HG03025 (cell line): ENCODE measurements around the gene NUDT3.
"Not testable (repeated sequence)": the region's sequence is repeated elsewhere in the genome, so short reads cannot be mapped to it uniquely, and the experiment has no call there.

Experiments used
- ATAC-seq: cut with Tn5 transposase; IDR thresholded peaks from one replicate; pipeline ENCODE4 v1.9.1; 2021; ENCODE audit warnings: mild to moderate bottlenecking, moderate library complexity; ENCODE audit not compliant: unreplicated experiment, low FRiP score

NUDT3 gene

DNA sequence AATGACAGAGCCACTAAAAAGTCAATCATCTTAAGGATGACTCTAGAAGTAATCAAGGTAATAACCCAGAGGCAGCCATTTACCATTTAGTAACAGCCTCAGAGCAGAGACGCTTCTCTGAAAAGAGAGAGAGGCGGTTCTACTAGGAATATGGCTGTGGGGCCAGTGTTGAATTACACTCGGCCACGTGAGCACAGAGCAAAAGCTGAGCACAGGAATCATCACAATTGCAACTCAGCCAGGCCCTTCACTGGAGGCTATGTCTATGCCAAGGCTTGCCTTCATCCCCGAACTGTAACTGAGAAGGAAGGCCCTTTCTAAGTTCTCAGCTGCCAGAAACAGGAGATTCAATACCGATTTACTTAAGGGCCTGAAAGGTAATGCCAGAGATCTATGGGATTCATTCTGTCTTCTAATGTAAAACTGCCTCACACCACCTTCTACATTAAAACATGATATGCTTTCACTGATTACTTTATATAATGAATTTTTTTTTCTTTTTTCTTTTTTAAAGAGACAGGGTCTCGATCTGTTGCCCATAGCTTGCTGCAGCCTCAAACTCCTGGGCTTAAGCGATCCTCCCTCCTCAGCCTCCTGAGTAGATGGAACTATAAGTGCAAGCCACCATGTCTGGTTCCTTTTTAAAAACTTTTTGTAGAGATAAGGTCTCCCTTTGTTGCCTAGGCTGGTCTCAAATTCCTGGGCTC lies 67.6 kb downstream of the NUDT3 start:
- ATAC-seq: no peak

DNA sequence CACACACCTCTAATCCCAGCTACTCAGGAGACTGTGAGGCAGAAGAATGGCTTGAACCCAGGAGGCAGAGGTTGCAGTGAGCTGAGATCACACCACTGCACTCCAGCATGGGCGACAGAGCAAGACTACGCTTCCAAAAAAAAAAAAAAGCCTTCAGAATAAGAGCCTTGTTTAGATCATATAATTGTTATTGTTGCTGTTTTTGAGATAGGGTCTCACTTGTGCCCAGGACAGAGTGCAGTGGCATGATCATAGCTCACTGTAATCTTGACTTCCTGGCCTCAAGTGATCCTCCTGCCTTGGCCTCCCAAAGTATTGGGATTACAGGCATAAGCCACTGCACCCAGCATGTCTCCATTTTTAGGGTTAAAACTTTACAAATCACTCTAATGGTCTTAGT lies 68.2 kb downstream of the NUDT3 start:
- ATAC-seq: not testable (repeated sequence)

DNA sequence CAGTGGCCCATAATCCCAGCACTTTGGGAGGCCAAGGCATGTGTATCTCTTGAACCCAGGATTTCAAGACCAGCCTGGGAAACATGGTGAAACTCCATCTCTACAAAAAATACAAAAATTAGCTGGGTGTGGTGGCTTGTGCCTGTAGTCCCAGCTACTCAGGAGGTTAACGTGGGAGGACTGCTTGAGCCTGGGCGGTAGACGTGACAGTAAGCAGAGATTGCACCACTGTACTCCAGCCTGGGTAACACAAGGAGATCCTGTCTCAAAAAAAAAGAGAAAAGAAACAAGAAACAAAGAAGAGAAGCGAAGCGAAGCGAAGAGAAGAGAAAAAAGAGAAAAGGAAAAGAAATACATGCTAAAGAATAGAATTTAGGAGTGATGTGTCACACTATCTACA lies 69.2 kb downstream of the NUDT3 start:
- ATAC-seq: no peak

DNA sequence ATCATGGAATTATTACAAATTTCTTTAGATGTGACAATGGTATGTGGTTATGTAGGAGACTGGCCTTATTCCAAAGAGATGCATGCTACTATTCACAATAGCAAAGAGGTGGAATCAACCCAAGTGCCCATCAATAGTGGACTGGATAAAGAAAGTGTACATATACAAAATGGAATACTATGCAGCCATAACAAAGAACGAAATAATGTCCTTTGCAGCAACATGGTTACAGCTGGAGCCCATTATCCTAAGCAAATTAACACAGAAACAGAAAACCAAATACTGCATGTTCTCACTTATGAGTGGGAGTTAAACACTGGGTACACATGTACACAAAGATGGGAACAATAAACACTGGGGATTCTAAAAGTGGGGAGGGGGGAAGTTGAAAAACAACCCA lies 69.7 kb downstream of the NUDT3 start:
- no peak for ATAC-seq

DNA sequence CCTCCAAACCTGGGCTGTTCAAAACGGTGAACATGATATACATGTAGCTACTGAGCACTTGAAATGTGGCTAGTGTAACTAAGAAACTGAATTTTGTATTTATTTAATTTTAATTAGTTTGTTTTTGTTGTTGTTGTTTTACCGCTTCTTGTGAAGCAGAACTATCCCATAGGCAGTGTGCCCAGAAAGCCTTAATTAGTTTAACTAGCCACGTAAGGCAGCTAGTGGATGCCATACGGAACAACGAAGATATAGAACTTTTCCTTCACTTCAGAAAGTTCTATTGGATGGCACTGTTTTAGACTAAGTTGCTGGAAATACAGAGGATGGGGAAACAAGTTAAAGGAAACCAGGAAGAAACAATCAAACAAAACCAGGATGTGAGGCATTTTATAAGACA lies 70.6 kb downstream of the NUDT3 start:
- no peak for ATAC-seq

DNA sequence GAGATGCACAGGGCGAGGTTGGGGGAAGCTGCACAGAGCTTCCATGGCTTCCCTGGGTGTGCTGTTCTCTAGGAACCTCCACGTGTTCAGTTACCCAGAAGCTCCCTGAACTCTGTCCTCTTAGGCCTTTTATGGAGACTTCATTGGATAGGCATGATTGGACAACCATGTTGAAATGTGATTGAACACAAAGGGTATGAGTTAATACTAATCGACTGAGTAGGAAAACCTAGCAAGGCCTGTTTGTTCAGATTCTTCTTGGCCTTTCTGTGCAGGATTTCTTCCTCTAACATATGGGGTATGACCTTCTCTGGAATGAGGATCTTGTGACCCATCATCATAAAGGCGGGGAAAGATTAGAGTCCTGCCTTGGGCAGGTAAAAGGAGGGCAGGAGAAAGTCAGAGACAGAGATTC lies 73.0 kb downstream of the NUDT3 start:
- ATAC-seq: no peak

DNA sequence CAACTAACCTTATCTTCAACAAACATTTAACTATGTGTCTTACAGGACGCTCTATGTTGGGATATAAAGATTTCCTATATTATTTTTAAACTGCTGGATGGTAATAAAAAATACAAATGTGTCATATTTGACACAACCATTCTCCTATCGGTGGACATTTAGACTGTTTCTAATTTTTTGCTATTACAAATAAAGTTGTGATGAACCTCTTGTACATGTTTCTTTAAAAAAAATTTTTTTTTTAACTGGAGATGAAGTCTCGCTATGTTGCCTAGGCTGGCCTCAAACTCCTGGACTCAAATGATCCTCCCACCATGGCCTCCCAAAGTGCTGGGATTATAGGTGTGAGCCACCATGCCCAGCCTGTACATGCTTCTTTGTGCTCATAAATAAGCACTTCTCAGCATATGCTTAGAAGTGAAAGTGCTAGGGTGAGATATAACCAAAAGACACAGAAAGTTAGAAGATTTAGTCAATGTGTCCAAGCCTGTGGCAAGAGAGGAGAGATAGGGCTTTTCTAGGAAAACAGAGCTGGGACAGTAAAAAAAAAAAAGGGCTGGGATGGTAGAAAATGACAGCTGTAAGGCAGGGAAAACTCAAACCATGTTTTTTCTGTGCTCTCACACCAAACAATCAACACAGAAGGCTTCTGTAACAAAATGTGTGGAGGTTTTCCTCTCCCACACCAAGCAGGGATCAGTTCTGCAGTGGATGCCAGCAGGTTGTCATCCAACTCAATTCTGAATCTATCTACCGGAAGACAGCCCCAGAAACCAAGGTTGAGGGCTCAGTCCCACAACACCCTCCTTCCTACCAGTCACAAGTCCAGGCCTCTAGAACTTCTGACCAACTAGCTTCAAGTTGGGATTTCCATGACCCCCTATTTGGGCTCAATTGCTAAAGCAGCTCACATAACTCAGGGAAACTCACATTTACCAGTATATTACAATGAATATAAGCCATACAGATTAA lies 73.7 kb downstream of the NUDT3 start:
- ATAC-seq: no peak

DNA sequence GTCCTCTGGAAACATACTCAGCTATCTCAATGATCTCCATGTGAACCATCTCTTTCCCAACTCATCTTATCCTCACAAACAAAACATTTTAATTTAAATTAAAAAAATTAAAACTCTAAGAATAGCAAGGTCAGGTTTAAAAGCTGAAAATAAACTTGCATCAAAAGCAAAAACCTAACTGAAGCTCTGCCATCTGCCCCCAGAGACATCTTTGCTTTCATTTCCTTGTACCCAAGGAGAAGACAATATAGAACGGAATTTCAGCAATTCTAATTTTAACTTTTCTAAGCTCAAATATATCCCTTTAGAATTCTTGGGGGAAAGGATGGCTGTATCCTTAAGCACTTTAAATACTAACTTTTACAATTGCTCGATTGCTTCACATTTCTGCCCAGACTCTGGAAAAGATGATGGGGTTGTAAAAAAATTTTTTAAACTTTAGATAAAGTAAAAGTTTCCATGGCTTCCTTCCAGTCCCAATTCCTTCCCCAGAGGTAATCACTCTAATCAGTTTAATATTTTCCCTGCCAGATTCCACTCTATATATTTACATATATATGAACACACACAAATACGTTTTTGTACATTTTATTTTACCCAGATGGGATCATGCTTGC lies 74.5 kb downstream of the NUDT3 start:
- no peak for ATAC-seq

DNA sequence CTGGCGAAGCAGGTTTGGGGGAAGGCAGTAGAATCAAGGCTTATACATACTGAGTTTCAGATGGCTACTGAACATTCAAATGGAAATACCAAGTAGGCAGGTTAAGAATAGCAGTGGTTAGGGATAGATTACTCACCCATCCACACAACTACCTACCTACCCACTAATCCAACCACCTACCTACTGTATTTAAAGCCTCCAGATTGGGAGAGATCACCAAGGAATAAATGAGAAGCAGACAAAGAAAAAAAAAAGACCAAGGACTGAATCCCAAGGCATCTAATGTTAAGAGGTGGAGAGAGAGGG lies 75.3 kb downstream of the NUDT3 start:
- no peak for ATAC-seq

DNA sequence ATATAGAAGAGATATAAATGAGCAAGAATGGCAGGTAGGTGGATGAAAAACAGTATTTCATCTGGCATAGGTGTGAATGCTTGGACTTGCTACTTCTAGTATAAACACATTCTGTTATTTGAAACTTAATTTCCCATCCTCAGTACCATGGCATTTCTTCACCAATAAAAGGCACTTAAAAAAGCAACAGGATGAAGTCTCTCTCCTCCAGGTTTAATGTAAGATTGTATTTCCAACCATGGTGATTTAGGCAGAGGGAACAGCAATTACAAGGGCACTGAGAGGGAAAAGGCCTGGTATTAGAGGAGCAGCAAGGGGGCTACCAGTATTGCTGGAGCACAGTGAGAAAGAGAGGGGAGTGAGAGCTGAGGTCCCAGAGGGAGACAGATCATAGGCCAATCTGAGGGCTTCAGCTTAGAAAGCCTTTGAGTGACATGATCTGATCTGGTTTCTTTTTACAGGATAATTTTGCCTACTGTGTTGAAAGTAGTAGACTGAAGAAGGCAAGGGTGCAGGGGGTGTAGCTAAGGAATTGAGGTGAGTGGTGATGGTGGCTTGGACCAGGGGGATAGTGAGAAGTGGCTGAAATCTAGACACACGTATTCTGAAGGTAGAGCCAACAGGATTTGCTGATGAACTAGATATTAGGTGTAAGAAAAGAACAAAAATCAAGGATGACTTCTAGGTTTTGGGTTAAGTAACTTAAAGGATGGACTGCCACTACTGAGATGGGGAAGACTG lies 75.9 kb downstream of the NUDT3 start:
- ATAC-seq: no peak

DNA sequence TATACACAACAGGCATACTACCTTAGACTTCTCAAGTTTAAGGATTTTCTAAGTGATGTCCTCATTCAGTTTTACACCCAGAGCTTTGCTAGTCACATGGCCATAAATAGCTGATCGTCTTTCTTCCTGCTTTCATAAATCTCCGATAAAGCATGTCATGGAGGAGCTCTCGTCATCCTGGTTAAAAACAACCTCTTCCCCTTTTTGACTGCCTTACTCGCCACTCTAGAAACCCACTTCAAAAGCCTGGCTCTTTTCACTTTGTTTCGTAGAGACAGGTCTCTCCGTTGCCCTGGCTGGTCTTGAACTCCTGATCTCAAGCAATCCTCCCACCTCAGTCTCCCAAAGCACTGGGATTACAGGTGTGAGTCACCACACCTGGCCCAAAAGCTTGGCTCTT lies 76.7 kb downstream of the NUDT3 start:
- no peak for ATAC-seq

DNA sequence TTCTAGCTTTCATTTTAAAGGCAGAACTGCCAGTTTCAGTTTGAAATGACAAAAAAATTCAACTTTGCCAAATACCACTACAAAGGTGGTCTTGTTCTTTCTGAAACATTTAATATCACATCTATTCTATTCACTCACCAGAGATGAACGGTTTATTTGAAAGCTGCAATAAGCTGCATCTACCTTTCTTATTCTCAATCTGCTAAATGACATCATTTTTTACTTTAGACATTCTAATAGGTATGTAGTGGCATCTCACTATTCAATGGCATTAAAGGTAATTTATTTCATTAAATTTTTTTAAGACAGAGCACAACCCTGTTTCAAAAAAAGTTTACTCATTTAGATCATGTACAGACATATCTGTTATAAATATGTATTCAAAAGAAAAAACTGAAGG lies 77.2 kb downstream of the NUDT3 start:
- no peak for ATAC-seq

DNA sequence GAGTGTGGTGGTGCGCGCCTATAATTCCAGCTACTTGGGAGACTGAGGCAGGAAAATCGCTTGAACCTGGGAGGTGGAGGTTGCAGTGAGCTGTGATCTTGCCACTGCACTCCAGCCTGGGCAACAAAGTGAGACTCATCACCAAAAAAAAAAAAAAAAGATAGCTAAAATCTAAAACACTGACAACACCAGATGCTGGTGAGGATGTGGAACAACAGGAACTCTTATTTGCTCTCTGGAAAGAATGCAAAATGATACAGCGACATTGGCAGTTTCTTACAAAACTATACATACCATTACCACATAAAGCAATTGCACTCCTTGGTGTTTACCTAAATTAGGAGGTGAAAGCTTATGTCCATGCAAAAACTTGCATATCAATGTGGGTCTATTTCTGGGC lies 80.2 kb downstream of the NUDT3 start:
- no peak for ATAC-seq

DNA sequence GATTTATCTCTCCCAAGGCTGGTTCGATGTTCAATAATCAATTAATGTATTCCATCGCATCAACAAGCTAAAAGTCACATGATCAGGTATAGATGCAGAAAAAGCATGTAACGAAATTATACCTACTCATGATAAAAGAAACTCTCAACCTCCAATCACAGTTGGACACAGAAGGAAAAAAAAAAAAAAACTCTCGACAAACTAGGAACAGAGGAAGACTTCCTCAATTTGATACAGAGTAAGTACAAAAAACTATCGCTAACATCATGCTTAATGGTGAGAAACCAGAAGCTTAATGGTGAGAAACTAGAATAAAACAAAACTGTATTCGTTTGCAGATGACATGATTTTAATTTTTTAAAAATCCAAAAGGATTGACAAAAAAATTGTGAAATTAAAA lies 81.7 kb downstream of the NUDT3 start:
- ATAC-seq: no peak

DNA sequence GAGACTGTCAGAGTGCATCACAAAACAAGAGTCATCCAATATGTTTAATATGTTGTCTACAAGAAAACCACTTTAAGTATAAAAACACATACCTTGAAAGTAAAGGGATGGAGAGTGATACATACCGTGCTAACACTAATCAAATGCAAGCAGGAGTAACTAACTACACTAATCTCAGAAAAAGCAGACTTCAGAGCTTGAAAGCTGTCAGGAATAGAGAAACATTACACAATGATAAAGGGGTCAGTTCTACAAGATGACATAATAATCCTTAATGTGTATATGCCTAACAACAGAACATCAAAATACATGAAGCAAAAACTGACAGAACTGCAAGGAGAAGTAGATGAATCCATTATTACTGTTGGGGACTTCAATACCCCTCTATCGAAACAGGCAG lies 84.0 kb downstream of the NUDT3 start:
- no peak for ATAC-seq

DNA sequence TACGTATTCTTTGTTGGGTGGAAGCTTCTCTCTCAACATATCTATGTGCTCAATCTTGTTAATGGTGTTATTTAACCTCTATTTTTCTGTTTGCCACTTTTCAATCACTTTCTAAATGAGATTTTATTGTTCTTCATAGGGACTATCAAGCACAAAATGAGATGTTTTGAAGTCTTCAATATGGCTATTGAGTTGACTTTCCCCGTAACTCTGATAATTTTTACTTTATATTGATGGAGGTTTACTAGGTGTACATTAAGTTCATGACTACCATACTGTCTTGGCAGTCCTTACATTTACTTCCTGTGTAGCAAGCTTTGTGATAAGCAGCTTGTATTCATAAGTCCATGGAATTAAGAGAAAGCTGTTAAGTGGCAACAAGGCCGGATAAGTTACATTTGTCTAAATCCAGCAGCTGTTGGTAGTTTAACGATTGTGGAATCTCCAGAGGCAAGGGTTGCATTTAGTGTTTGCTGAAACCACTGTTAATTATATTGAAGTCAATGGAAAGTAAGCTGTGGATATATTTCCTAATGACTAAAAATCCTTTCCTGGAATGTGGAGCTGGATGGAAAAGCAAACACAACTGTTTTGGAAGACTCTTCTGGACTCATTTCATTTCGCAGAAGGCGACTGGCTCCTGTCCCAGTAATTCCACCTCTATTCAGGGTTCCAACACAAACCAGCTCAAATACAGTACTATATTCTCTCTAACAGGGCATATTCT lies 86.3 kb downstream of the NUDT3 start:
- no peak for ATAC-seq

DNA sequence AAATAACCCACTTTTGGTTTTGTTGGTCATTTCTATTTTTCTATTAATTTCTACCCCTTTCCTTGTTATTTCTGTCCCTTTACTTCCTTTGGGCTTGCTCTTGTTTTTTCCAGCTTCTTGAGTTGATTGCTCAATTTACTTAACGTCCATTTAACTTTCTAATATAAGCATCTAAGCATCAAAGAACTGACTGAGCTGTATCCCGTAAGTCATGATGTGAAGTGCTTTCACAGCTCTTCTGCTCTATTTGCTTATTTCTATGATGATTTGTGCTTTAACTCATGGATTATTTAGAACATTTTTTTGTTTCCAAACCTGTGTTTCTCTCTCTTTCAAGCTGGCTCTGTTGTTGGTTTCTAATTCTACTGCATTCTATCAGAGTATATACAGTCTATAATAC lies 87.0 kb downstream of the NUDT3 start:
- no peak for ATAC-seq

DNA sequence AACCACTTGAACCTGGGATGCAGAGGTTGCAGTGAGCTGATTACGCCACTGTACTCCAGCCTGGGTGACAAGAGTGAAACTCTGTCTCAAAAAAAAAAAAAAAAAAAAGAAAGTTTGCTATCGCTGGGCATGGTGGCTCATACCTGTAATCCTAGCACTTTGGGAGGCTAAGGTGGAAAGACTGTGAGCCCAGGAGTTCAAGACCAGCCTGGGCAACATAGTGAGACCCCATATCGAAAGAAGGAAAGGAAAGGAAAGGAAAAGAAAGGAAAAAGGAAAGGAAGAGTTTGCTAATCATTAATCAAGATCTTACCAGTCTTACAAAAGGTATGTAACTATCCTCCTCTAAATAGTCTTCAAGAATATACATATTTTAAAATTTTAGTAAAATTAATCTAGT lies 88.3 kb downstream of the NUDT3 start:
- no peak for ATAC-seq

DNA sequence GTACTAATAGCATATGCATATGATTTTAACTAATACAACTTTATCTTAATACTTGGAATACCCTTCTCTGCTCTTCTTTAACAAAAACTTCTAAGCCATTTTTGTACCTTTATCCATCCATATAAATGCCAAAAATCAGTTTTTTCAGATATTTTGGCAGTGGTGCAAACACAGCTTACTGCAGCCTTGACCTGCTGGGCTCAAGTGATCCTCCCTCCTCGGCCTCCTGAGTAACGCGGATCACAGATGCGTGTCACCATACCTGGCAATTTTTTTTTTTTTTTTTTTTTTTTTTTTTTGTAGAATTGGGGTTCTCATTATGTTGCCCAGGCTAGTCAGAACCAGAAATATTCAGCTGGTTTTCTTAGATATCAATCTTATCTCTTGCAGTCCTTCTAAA lies 89.5 kb downstream of the NUDT3 start:
- ATAC-seq: no peak

DNA sequence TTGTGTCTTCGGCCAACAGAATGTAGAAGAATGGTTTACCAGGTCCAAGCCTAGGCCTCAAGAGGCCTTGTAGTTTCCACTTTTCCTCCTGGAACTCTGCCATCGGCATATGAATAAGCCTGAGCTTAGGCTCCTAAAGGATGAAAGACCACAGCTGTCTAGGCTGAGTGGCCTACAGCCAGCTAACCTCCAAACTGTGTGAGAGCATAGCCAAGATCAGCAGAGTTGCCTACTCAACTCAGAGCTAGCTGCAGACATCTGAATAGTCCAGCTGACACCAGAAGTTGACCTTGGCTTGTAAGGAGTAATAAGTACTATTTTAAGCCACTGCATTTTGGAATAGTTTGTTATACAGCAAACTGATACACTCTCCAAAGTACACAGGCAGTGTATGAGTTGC lies 91.1 kb downstream of the NUDT3 start:
- no peak for ATAC-seq
